ENCODE data around the gene CACNB4. TPM values are rescaled to one million over a fixed set of nuclear protein-coding genes. Genes with fewer than 3 reads are reported as not detected.
A peak's percentile ranks its signal among the peaks of the same experiment; 100 is the strongest.

Gene CACNB4
- total and polyA plus RNA-seq, 9 of the 15 experiments (the other 6 are each of a cell fraction or from before 2014, with no cell fraction given) = 0.01 to 0.20 (median 0.04) TPM; not detected in 1

- in situ Hi-C loops (cut with MboI) = no loop called here
- DNase-seq (ENCODE audit: extremely low read depth in 1 of 4, low spot score in 3 of 4) = no peak
- no peaks in the 10 kb centered on the region for H4K20me1 ChIP-seq (replicated peaks; ENCODE audit: control insufficient read depth, insufficient read depth, low read length)
- FAIRE-seq = no peak
- no peaks in the 10 kb centered on the region for H3K9me3 ChIP-seq (replicated peaks; ENCODE audit: control insufficient read depth, insufficient read depth, low read depth, low read length)
- no TSS peak for BruUV-seq (replicated peaks)
- ChIA-PET POLR2A (interaction anchor here (0.6 to 0.8 kb wide), 3 partner anchors 32 to 98 kb away, joined by 3 read pairs; no protein-coding TSS in a partner anchor), CTCF (ENCODE audit: low intra/inter-chr PET ratio) (no interaction called here)
- H3K9ac ChIP-seq (ENCODE audit: insufficient read depth in 1 of 2, low read depth in 2 of 2, low read length in 2 of 2) = no peak overlapping the region
- peaks cover 0 to 14% of the 10 kb centered on the region in 2 experiments; a peak in 3 of 5 replicates for H3K4me1 ChIP-seq (replicated peaks in 1 of 2; ENCODE audit: control insufficient read depth in 2 of 2, insufficient read depth in 2 of 2, low read length in 2 of 2)
- intact Hi-C loops (cut with micrococcal nuclease) = no loop called here
- peaks cover 0 to 5% of the 10 kb centered on the region in 2 experiments; a peak in 2 of 5 replicates for H3K27me3 ChIP-seq (ENCODE audit: control insufficient read depth in 2 of 2, insufficient read depth in 2 of 2, low read length in 2 of 2)
- H3K79me2 ChIP-seq (ENCODE audit: control insufficient read depth, insufficient read depth, low read length) = no peaks in the 10 kb centered on the region
- no peak overlapping the region for H2AFZ ChIP-seq (ENCODE audit: low read depth, low read length)
- no peaks in the 10 kb centered on the region for H3K9me1 ChIP-seq (ENCODE audit: control insufficient read depth, insufficient read depth, low read length)
- ATAC-seq = no peak
- WGBS (ENCODE audit: insufficient coverage, low coverage, missing lambda C conversion rate) = 2% methylated on average over 3 of the region's 3 CpGs
- no peaks in the 10 kb centered on the region for H3K36me3 ChIP-seq (ENCODE audit: control insufficient read depth, insufficient read depth, low read length)
- H3K4me2 ChIP-seq (ENCODE audit: insufficient read depth, low read length) = no peak overlapping the region
- H3K27ac ChIP-seq (ENCODE audit: extremely low read depth, low read depth, low read length) = no peak overlapping the region
- no peak overlapping the region for H3K4me3 ChIP-seq
- TF ChIP-seq KLF1 (tag; IDR thresholded peaks at IDR 0.05) = no peak
- TF ChIP-seq TRIM24 (IDR thresholded peaks at IDR 0.05) = peak in 1 of 2 experiments; percentile 46; a peak in 1 of 4 replicates
- peak; percentile 41; the same call in 1 of the 2 replicates for TF ChIP-seq JUN (IDR thresholded peaks at IDR 0.05; ENCODE audit: borderline replicate concordance, low read depth, low read length)
- TF ChIP-seq JUN (CRISPR knock-in tag; IDR thresholded peaks at IDR 0.05; ENCODE audit: borderline replicate concordance) = no peak
- TF ChIP-seq CBFA2T2 (conservative IDR thresholded peaks at IDR 0.05) = peak; percentile 43; the same call in 1 of the 2 replicates
- no peak for TF ChIP-seq ZNF717 (CRISPR knock-in tag; IDR thresholded peaks at IDR 0.05)
- 0 out of 2 replicates have a peak, but pooled peaks have one; percentile 39 for TF ChIP-seq SMAD3 (CRISPR knock-in tag; conservative IDR thresholded peaks at IDR 0.05)
- peak; percentile 41; the same call in 1 of the 2 replicates for TF ChIP-seq CTBP1 (IDR thresholded peaks at IDR 0.05; ENCODE audit: borderline replicate concordance)
- TF ChIP-seq LEF1 (IDR thresholded peaks at IDR 0.05) = no peak
- TF ChIP-seq CHAMP1 (IDR thresholded peaks at IDR 0.05) = no peak
- no peak for TF ChIP-seq CEBPZ (IDR thresholded peaks at IDR 0.05; ENCODE audit: borderline replicate concordance, low read depth, low read length)
- no peak for TF ChIP-seq MXD1 (CRISPR knock-in tag; IDR thresholded peaks at IDR 0.05; ENCODE audit: borderline replicate concordance, poor library complexity, severe bottlenecking)
- no peak for TF ChIP-seq CBX1 (IDR thresholded peaks at IDR 0.05; ENCODE audit: low read depth)
- no peak for TF ChIP-seq TCFL5 (CRISPR knock-in tag; conservative IDR thresholded peaks at IDR 0.05)
These were observed 245.6 kb downstream of the CACNB4 start for GRCh38 chr2:151853070-151853758.

Measured in K562 (cell line).